ENCODE data around the gene ZNRD2.

Gene ZNRD2

GRCh38 chr11:65555693-65556231 is 14.5 kb upstream of the ZNRD2 start:
- Histone ChIP-seq H3K9ac (no peak overlapping the region), H3K27ac (no peak overlapping the region), H2AFZ (ENCODE audit: low read depth) (no peak overlapping the region), H3K79me2 (ENCODE audit: insufficient read depth, low read depth) (no peaks in the 10 kb centered on the region), H3K4me3 (IDR thresholded peaks at IDR 0.05; ENCODE audit: insufficient read depth, low read depth, low read length) (no peak overlapping the region), H3K4me1 (ENCODE audit: low read depth, poor library complexity, severe bottlenecking) (peaks cover 74% of the 10 kb centered on the region), H3K36me3 (ENCODE audit: insufficient read depth) (no peaks in the 10 kb centered on the region), H3K4me2 (no peak overlapping the region; the same call in 1 of the 2 replicates), H4K20me1 (ENCODE audit: insufficient read depth) (no peaks in the 10 kb centered on the region), H3K27me3 (ENCODE audit: insufficient read depth, low read depth) (no peaks in the 10 kb centered on the region)
- no peak for TF ChIP-seq CTCF (conservative IDR thresholded peaks at IDR 0.05; ENCODE audit: low read depth, low read length)

- no peak overlapping the region for H3K4me2 ChIP-seq
- no peak for TF ChIP-seq CTCF (conservative IDR thresholded peaks at IDR 0.05; ENCODE audit: low read depth, low read length)
- H3K36me3 ChIP-seq (ENCODE audit: insufficient read depth) = no peaks in the 10 kb centered on the region
- H2AFZ ChIP-seq (ENCODE audit: low read depth) = no peak overlapping the region
- H3K4me3 ChIP-seq (IDR thresholded peaks at IDR 0.05; ENCODE audit: insufficient read depth, low read depth, low read length) = no peak overlapping the region
- H3K4me1 ChIP-seq (ENCODE audit: low read depth, poor library complexity, severe bottlenecking) = peaks cover 68% of the 10 kb centered on the region
- no peaks in the 10 kb centered on the region for H3K27me3 ChIP-seq (ENCODE audit: insufficient read depth, low read depth)
- no peak overlapping the region for H3K27ac ChIP-seq
- no peaks in the 10 kb centered on the region for H4K20me1 ChIP-seq (ENCODE audit: insufficient read depth)
- no peaks in the 10 kb centered on the region for H3K79me2 ChIP-seq (ENCODE audit: insufficient read depth, low read depth)
- H3K9ac ChIP-seq = no peak overlapping the region
Measured at GRCh38 chr11:65556470-65557279, 13.6 kb upstream of the ZNRD2 start.

- Histone ChIP-seq H3K9ac (no peak overlapping the region), H3K27me3 (ENCODE audit: insufficient read depth, low read depth) (no peaks in the 10 kb centered on the region), H3K36me3 (ENCODE audit: insufficient read depth) (no peaks in the 10 kb centered on the region), H3K27ac (no peak overlapping the region), H2AFZ (ENCODE audit: low read depth) (no peak overlapping the region), H3K4me1 (ENCODE audit: low read depth, poor library complexity, severe bottlenecking) (peaks cover 60% of the 10 kb centered on the region), H3K4me2 (no peak overlapping the region), H3K79me2 (ENCODE audit: insufficient read depth, low read depth) (no peaks in the 10 kb centered on the region), H4K20me1 (ENCODE audit: insufficient read depth) (no peaks in the 10 kb centered on the region), H3K4me3 (IDR thresholded peaks at IDR 0.05; ENCODE audit: insufficient read depth, low read depth, low read length) (no peak overlapping the region)
- no peak for TF ChIP-seq CTCF (conservative IDR thresholded peaks at IDR 0.05; ENCODE audit: low read depth, low read length)
Measured at GRCh38 chr11:65557280-65558001, 12.8 kb upstream of the ZNRD2 start.

- H3K27me3 ChIP-seq (ENCODE audit: insufficient read depth, low read depth) = no peaks in the 10 kb centered on the region
- H4K20me1 ChIP-seq (ENCODE audit: insufficient read depth) = no peaks in the 10 kb centered on the region
- H2AFZ ChIP-seq (ENCODE audit: low read depth) = peak within 1 kb of the TSS; percentile 59
- H3K4me2 ChIP-seq = peak within 1 kb of the TSS; percentile 63
- H3K27ac ChIP-seq = no peak within 1 kb of the TSS
- no peak within 1 kb of the TSS for H3K4me3 ChIP-seq (IDR thresholded peaks at IDR 0.05; ENCODE audit: insufficient read depth, low read depth, low read length)
- H3K36me3 ChIP-seq (ENCODE audit: insufficient read depth) = no peaks in the 10 kb centered on the region
- H3K9ac ChIP-seq = peak within 1 kb of the TSS; percentile 52; the same call in 1 of the 2 replicates
- H3K79me2 ChIP-seq (ENCODE audit: insufficient read depth, low read depth) = no peaks in the 10 kb centered on the region
- H3K4me1 ChIP-seq (ENCODE audit: low read depth, poor library complexity, severe bottlenecking) = peaks cover 54% of the 10 kb centered on the region
- no peak for TF ChIP-seq CTCF (conservative IDR thresholded peaks at IDR 0.05; ENCODE audit: low read depth, low read length)
Measured at GRCh38 chr11:65558002-65558929, 12.0 kb upstream of the ZNRD2 start, which contains the start of gene LTBP3. TSS of gene LTBP3 (minus strand) at chr11:65558359. CDS start at chr11:65557959, 400 bp downstream.

Measured in KMS-11 (cell line).